Fibroblast of skin of left quadriceps (primary cell): ENCODE data around the gene HMGCR.

ENCODE experiments used
- DNase-seq, 2 experiments: peaks; one replicate each; pipeline ENCODE4 v3.0.0-alpha.2; 2013; ENCODE audit warnings: low read depth in 2 of 2

The HMGCR gene

GRCh38 chr5:75381456-75381855 lies 44.4 kb downstream of the HMGCR start:
- DNase-seq = no peak

- no peak for DNase-seq
These were observed 47.2 kb downstream of the HMGCR start for GRCh38 chr5:75384218-75384617.

- no peak for DNase-seq
These were observed 50.8 kb downstream of the HMGCR start for GRCh38 chr5:75387806-75388205.

DNA sequence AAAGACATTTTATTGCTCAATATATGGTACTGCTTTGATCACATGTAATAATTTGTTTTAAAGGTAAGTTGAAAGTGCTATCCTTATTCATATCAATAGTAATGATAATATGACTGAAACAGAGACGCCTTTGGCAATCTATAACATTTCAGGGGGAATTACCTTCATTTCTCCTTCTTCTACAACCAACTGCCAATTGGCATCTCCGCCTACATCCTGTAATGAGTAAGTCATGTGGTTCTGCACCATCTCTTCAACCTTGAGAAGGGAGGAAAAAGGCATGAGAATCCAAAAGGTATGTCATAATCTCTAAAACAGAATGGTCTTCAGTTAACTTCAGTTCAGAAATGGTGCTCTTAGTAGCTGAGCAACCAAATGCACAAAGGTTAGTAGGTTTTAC lies 52.4 kb downstream of the HMGCR start:
- DNase-seq = no peak

DNA sequence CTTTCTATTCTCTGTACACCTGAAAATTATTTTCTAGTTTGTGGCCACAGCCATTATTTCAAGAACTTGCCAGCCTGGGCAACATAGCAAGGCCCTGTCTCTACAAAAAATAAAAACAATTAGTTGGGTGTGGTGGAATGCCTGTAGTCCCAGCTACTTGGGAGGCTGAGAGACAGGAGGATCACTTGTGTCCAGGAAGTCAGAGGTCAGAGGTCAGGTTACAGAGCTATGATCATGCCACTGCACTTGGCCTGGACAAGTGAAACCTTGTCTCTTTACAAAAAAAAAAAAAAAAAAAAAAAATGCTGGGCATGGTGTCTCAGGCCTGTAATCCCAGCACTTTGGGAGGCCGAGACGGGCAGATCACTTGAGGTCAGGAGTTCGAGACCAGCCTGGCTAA lies 58.3 kb downstream of the HMGCR start:
- no peak for DNase-seq

GRCh38 chr5:75405296-75405695 lies 68.3 kb downstream of the HMGCR start:
- no peak for DNase-seq
